Measurements from ENCODE around the gene KLHL17.
"Not testable (repeated sequence)": the region's sequence is repeated elsewhere in the genome, so short reads cannot be mapped to it uniquely, and the experiment has no call there.

KLHL17 gene

GRCh38 chr1:937521-937920 is 22.9 kb upstream of the KLHL17 start:
- DNase-seq (ENCODE audit: low spot score), result no peak

- DNase-seq (ENCODE audit: low spot score), result peak; percentile 45
Observed at GRCh38 chr1:938088-938683, 22.2 kb upstream of the KLHL17 start.

- DNase-seq (ENCODE audit: low spot score), result no peak
Observed at GRCh38 chr1:938711-939489, 21.5 kb upstream of the KLHL17 start.

GRCh38 chr1:939511-940106 is 20.8 kb upstream of the KLHL17 start:
- DNase-seq (ENCODE audit: low spot score), result no peak

GRCh38 chr1:940107-941014 is 20.0 kb upstream of the KLHL17 start:
- peak; percentile 82 for DNase-seq (ENCODE audit: low spot score)

GRCh38 chr1:941015-941587 is 19.3 kb upstream of the KLHL17 start:
- DNase-seq (ENCODE audit: low spot score), result no peak

GRCh38 chr1:941588-942383 is 18.6 kb upstream of the KLHL17 start:
- peak; percentile 93 for DNase-seq (ENCODE audit: low spot score)

- no peak for DNase-seq (ENCODE audit: low spot score)
Observed at GRCh38 chr1:942411-942821, 18.0 kb upstream of the KLHL17 start.

- no peak for DNase-seq (ENCODE audit: low spot score)
Observed at GRCh38 chr1:942864-943533, 17.4 kb upstream of the KLHL17 start.

- DNase-seq (ENCODE audit: low spot score), result no peak
Observed at GRCh38 chr1:943545-944340, 16.6 kb upstream of the KLHL17 start.

- DNase-seq (ENCODE audit: low spot score), result peak; percentile 52
Observed at GRCh38 chr1:944341-945325, 15.8 kb upstream of the KLHL17 start.

- no peak for DNase-seq (ENCODE audit: low spot score)
Observed at GRCh38 chr1:945688-946556, 14.5 kb upstream of the KLHL17 start.

GRCh38 chr1:946811-947210 is 13.6 kb upstream of the KLHL17 start:
- DNase-seq (ENCODE audit: low spot score), result not testable (repeated sequence)

- no peak for DNase-seq (ENCODE audit: low spot score)
Observed at GRCh38 chr1:947958-948357, 12.4 kb upstream of the KLHL17 start.

- DNase-seq (ENCODE audit: low spot score), result no peak
Observed at GRCh38 chr1:950268-950667, 10.1 kb upstream of the KLHL17 start.

- no peak for DNase-seq (ENCODE audit: low spot score)
Observed at GRCh38 chr1:950881-951280, 9.5 kb upstream of the KLHL17 start.

GRCh38 chr1:951364-951763 is 9.0 kb upstream of the KLHL17 start:
- no peak for DNase-seq (ENCODE audit: low spot score)
